Mesothelial cell of epicardium (in vitro differentiated cells): ENCODE measurements around the gene MARCHF11. TPM values are rescaled to one million over a fixed set of nuclear protein-coding genes. Genes with fewer than 3 reads are reported as not detected.

Experiments
- DNase-seq, 2 experiments: peaks; one replicate each; pipeline ENCODE4 v3.0.0; 2021; ENCODE audit warnings: low spot score in 2 of 2; ENCODE audit not compliant: unreplicated experiment in 2 of 2
- H3K27ac Mint-ChIP-seq: 2 replicates; pipeline ENCODE4 v1.8.0; 2021; ENCODE audit warnings: mixed read lengths
- H3K27me3 Mint-ChIP-seq: 2 replicates; pipeline ENCODE4 v1.8.0; 2021; ENCODE audit warnings: low read depth, mixed read lengths
- H3K36me3 Mint-ChIP-seq: 2 replicates; pipeline ENCODE4 v1.8.0; 2021; ENCODE audit warnings: mixed read lengths
- H3K4me1 Mint-ChIP-seq: 2 replicates; pipeline ENCODE4 v1.8.0; 2021; ENCODE audit warnings: mixed read lengths
- H3K4me3 Mint-ChIP-seq: 2 replicates; pipeline ENCODE4 v1.8.0; 2021; ENCODE audit warnings: mild to moderate bottlenecking, moderate library complexity, mixed read lengths
- H3K9me3 Mint-ChIP-seq: 2 replicates; pipeline ENCODE4 v1.8.0; 2021; ENCODE audit warnings: mixed read lengths
- total RNA-seq: library from RNA; stranded (reverse); gene quantifications from 3 replicates; pipeline ENCODE4 v1.2.1, GENCODE V29; 2021
- TF ChIP-seq, protein P1 (sequence below): fragments of 200-600 bp; sonication (generic); IDR thresholded peaks from one replicate; pipeline ENCODE4 v1.5.0; 2021; ENCODE audit warnings: antibody characterized with exemption; ENCODE audit not compliant: unreplicated experiment

MARCHF11 gene
- total RNA-seq, 1 donor from 2014 or later = not detected

DNA sequence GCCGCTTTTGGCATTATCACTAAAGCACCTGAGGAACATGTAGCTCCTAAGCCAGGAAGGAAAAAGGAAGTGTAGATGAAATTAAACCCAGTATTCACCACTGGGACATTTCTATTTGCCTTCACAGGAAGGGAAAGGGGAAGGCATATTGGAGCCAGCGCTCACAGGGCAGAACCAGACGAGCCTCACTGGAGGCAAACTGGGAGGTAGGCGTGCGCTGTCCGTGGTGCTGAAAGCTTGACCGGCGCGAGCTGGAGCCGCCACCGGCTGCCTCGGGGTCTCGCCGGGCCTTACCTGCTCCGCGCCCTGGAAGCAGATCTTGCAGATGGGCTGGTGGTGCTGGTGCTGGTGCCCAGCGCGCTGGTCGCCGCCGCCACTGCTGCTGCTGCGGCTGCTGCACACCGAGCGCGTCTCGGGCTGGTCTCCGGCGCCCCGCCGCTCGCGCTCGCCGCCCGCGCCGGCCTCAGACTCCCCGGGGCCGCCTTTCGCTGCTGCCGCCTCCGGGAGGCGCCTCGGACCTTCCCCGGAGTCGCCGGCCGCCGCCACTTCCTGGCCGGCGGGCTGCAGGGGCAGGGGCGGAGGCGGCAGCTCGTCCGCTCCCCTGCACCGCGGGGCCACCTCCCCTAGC lies 732 bp downstream of the MARCHF11 start:
- no peaks in the 10 kb centered on the region for H3K36me3 Mint-ChIP-seq
- peak overlapping the region; percentile 58 for H3K4me3 Mint-ChIP-seq
- H3K9me3 Mint-ChIP-seq = no peaks in the 10 kb centered on the region
- H3K4me1 Mint-ChIP-seq = peaks cover 4% of the 10 kb centered on the region
- TF ChIP-seq, protein P1, sequence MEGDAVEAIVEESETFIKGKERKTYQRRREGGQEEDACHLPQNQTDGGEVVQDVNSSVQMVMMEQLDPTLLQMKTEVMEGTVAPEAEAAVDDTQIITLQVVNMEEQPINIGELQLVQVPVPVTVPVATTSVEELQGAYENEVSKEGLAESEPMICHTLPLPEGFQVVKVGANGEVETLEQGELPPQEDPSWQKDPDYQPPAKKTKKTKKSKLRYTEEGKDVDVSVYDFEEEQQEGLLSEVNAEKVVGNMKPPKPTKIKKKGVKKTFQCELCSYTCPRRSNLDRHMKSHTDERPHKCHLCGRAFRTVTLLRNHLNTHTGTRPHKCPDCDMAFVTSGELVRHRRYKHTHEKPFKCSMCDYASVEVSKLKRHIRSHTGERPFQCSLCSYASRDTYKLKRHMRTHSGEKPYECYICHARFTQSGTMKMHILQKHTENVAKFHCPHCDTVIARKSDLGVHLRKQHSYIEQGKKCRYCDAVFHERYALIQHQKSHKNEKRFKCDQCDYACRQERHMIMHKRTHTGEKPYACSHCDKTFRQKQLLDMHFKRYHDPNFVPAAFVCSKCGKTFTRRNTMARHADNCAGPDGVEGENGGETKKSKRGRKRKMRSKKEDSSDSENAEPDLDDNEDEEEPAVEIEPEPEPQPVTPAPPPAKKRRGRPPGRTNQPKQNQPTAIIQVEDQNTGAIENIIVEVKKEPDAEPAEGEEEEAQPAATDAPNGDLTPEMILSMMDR = no peak
- DNase-seq = peak; percentile 84 to 96
- peaks cover 86% of the 10 kb centered on the region for H3K27me3 Mint-ChIP-seq
- no peak overlapping the region for H3K27ac Mint-ChIP-seq

GRCh38 chr5:16169550-16169949 lies 10.0 kb downstream of the MARCHF11 start:
- no peak for DNase-seq
- Mint-ChIP-seq H3K4me3 (no peak overlapping the region), H3K9me3 (no peaks in the 10 kb centered on the region), H3K4me1 (no peaks in the 10 kb centered on the region), H3K27ac (no peak overlapping the region), H3K36me3 (no peaks in the 10 kb centered on the region), H3K27me3 (peaks cover 81% of the 10 kb centered on the region)
- TF ChIP-seq, protein P1 = no peak

DNA sequence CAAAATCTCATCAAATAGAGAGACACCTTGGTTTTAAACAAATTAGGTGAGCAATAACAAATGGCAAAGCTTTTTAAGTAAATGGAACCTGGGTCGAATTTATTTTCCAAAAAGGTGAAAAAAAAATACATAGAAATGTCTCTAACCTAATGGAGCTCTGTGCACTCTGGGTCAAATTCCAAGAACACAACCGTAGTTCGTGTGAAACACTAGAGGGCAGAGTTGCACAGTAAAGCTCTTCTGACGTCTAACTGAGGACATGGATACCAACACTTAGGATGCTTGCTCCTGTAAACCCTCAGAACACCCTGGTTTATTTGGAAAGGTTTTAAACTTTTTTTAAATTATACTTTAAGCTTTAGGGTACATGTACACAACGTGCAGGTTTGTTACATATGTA lies 18.9 kb downstream of the MARCHF11 start:
- Mint-ChIP-seq H3K27ac (no peak overlapping the region), H3K27me3 (peaks cover 36% of the 10 kb centered on the region), H3K36me3 (no peaks in the 10 kb centered on the region), H3K4me3 (no peak overlapping the region), H3K9me3 (peaks cover 12% of the 10 kb centered on the region), H3K4me1 (peaks cover 5% of the 10 kb centered on the region)
- TF ChIP-seq, protein P1 = peak; percentile 60
- no peak for DNase-seq

DNA sequence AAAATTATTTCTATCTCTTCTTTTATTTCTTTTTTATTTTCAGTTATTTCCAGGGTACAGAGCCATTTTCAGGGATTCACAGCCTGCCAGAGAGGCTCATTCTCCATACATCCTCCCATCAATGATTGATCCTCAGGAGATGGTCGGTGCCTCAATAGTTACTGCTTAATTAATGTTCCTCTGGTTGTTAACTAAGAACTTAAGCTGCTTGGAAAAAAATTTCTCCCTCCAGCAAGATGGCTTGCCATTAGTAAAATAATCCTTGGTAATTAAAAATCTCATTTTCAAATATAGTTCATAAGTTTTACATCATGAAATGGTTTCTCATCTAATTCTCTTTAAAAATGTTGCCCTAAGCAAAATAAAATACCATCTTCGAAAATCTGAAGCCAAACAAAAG lies 20.0 kb downstream of the MARCHF11 start:
- no peak for DNase-seq
- peaks cover 8% of the 10 kb centered on the region for H3K4me1 Mint-ChIP-seq
- TF ChIP-seq, protein P1 = no peak
- peaks cover 25% of the 10 kb centered on the region for H3K27me3 Mint-ChIP-seq
- no peak overlapping the region for H3K4me3 Mint-ChIP-seq
- H3K9me3 Mint-ChIP-seq = peaks cover 12% of the 10 kb centered on the region
- no peak overlapping the region for H3K27ac Mint-ChIP-seq
- H3K36me3 Mint-ChIP-seq = no peaks in the 10 kb centered on the region

DNA sequence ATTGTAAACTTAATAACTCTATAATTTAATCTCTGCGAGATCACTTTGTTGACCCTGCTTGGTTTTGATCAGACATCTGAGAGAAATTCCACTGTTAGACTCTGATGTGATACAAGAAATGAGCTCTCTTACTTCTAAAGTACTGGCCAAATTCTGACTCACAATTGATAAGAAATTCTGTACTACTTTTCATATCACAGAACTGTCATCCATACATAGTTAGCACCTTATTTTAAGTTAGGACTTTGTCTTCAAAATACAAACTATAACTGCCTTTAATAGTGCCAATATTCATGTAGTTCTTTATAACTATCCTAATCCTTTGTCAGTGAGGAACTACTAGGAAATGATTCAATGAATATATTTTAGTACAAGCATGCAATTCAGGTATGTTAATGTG lies 23.4 kb downstream of the MARCHF11 start:
- H3K9me3 Mint-ChIP-seq = peaks cover 12% of the 10 kb centered on the region
- no peak overlapping the region for H3K4me3 Mint-ChIP-seq
- TF ChIP-seq, protein P1 = no peak
- peaks cover 11% of the 10 kb centered on the region for H3K4me1 Mint-ChIP-seq
- H3K27ac Mint-ChIP-seq = peak overlapping the region; percentile 26
- DNase-seq = no peak
- no peaks in the 10 kb centered on the region for H3K36me3 Mint-ChIP-seq
- peaks cover under 1% of the 10 kb centered on the region for H3K27me3 Mint-ChIP-seq
